ENCODE measurements around the gene SSC5D.

- no peak for TF ChIP-seq CTCF (conservative IDR thresholded peaks at IDR 0.05; ENCODE audit: low read depth, low read length)
- no peak for TF ChIP-seq CEBPB (IDR thresholded peaks at IDR 0.05; ENCODE audit: low read depth, low read length)
- no peak for TF ChIP-seq FOS (IDR thresholded peaks at IDR 0.05; ENCODE audit: low read depth, low read length)
- TF ChIP-seq POLR2A (IDR thresholded peaks at IDR 0.05; ENCODE audit: low read depth, low read length), result no peak
Observed at GRCh38 chr19:55485439-55486011, 2.7 kb upstream of the SSC5D start.

Data from IMR-90 (cell line).